CD8-positive, alpha-beta memory T cell (primary cell): Measurements from ENCODE around the gene CAMSAP1. TPM values are rescaled to one million over a fixed set of nuclear protein-coding genes. Genes with fewer than 3 reads are reported as not detected.

Experiments
- CTCF ChIA-PET: fragments of 350-600 bp; sonication (Branson Sonifier 250); formaldehyde crosslinking; loops from one replicate; lab custom pipeline; 2021; ENCODE audit warnings: antibody characterized with exemption; lab: Charles Lee
- POLR2A ChIA-PET: fragments of 350-600 bp; sonication (Branson Sonifier 250); formaldehyde crosslinking; loops from one replicate; lab custom pipeline; 2021; ENCODE audit warnings: antibody characterized with exemption; lab: Charles Lee
- DNase-seq, 5 donors: peaks; one replicate each; pipeline versions ENCODE4 v3.0.0 to v3.0.0-alpha.2; 2020 to 2022; ENCODE audit warnings: mixed read lengths in 1 of 5
- H3K27ac ChIP-seq: one replicate; pipeline ENCODE4 v1.7.0; 2013; ENCODE audit warnings: low read depth, mild to moderate bottlenecking, low read length, moderate library complexity
- H3K27me3 ChIP-seq: 2 replicates; pipeline ENCODE4 v1.7.0; 2013; ENCODE audit warnings: low read length, mild to moderate bottlenecking; ENCODE audit not compliant: insufficient read depth, poor library complexity, severe bottlenecking
- H3K36me3 ChIP-seq: 2 replicates; pipeline ENCODE4 v1.7.0; 2013; ENCODE audit warnings: mild to moderate bottlenecking, low read length, moderate library complexity; ENCODE audit not compliant: insufficient read depth
- H3K4me1 ChIP-seq: 2 replicates; pipeline ENCODE4 v1.7.0; 2013; ENCODE audit warnings: mild to moderate bottlenecking, low read length, moderate library complexity; ENCODE audit not compliant: insufficient read depth
- H3K4me3 ChIP-seq: 2 replicates; pipeline ENCODE4 v1.7.0; 2013; ENCODE audit warnings: mild to moderate bottlenecking, low read length
- H3K9me3 ChIP-seq: 2 replicates; pipeline ENCODE4 v1.7.0; 2013; ENCODE audit warnings: mild to moderate bottlenecking, low read length
- H3K27ac Mint-ChIP-seq, 8 donors: one replicate each; pipeline ENCODE4 v1.8.0; 2020 to 2021; ENCODE audit warnings: mixed read lengths in 8 of 8, mild to moderate bottlenecking in 6 of 8, inconsistent platforms in 3 of 8, moderate library complexity in 3 of 8
- H3K27me3 Mint-ChIP-seq, 2 donors: one replicate each; pipeline ENCODE4 v1.8.0; 2020 to 2021; ENCODE audit warnings: mixed read lengths in 2 of 2, mild to moderate bottlenecking in 1 of 2, moderate library complexity in 1 of 2
- H3K36me3 Mint-ChIP-seq, 3 donors: one replicate each; pipeline ENCODE4 v1.8.0; 2020 to 2021; ENCODE audit warnings: mixed read lengths in 3 of 3, inconsistent platforms in 1 of 3, mild to moderate bottlenecking in 1 of 3
- H3K4me1 Mint-ChIP-seq, 3 donors: one replicate each; pipeline ENCODE4 v1.8.0; 2020 to 2021; ENCODE audit warnings: mixed read lengths in 3 of 3, inconsistent platforms in 1 of 3, mild to moderate bottlenecking in 1 of 3
- H3K4me3 Mint-ChIP-seq, 7 donors: one replicate each; pipeline ENCODE4 v1.8.0; 2020 to 2021; ENCODE audit warnings: mixed read lengths in 7 of 7, mild to moderate bottlenecking in 6 of 7, moderate library complexity in 4 of 7, inconsistent platforms in 2 of 7
- H3K9me3 Mint-ChIP-seq, 5 donors: one replicate each; pipeline ENCODE4 v1.8.0; 2020 to 2022; ENCODE audit warnings: mixed read lengths in 5 of 5, mild to moderate bottlenecking in 3 of 5, moderate library complexity in 2 of 5, inconsistent platforms in 1 of 5
- polyA plus RNA-seq: library from polyadenylated mRNA; unstranded; fragments of 300-500 nt; fragmentation: Illumina TruSeq; gene quantifications from one replicate; pipeline ENCODE4 v1.2.3, GENCODE V29; 2021
- total RNA-seq, 2 experiments: library from RNA; stranded (reverse); gene quantifications; one replicate each; pipeline ENCODE4 v1.2.3, GENCODE V29; 2021

The CAMSAP1 gene
- total and polyA plus RNA-seq, 3 experiments from 2014 or later: 2.2 to 33.7 (median 30.4) TPM

DNA sequence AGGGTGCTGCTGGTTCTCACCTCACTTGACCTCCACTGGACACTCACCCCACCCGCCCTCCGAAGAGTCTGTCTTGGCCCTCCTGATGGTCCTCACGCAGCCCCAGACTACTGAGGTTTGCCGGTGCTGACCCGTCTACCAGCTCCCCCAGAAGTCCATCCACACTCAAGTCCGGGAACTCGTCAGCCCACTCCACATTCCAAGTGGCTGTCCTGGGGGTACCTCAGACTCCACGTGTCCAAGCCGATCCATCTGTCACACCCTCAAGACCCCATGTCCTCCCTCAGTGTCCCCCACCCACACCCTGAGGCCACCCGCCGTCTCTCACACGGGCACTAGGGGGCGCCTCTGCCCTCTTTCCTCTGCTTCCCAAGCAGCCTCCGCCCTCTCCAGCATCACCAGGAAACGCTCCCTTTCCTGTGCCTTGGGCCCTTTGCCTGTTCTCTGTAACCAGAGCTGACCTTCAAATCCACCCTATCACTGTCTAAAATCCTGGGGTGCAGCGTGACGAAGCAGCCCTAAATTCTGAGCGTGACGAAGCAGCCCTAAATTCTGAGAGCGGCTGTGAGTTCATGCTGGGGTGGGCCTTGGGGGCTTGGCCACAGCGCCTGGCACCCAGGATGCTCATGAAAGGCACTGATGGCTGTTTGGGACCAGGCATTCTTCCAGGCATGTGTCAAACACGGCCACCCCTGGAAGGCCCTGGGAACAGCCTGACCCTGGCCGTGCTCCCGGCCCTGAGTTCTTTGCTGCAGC, 109.7 kb downstream of the CAMSAP1 start:
- ChIA-PET POLR2A (no interaction called here), CTCF (no interaction called here)
- no peak for DNase-seq
- Mint-ChIP-seq H3K27ac (no peak overlapping the region), H3K27me3 (no peaks in the 10 kb centered on the region), H3K4me1 (peaks cover 0 to 2% (median 0%) of the 10 kb centered on the region in 3 donors), H3K9me3 (no peaks in the 10 kb centered on the region), H3K4me3 (no peak overlapping the region), H3K36me3 (no peaks in the 10 kb centered on the region)
- Histone ChIP-seq H3K27me3 (no peaks in the 10 kb centered on the region), H3K9me3 (no peaks in the 10 kb centered on the region), H3K36me3 (no peaks in the 10 kb centered on the region), H3K4me3 (no peak overlapping the region), H3K4me1 (no peaks in the 10 kb centered on the region), H3K27ac (no peak overlapping the region)

GRCh38 chr9:135796784-135797485, 110.4 kb downstream of the CAMSAP1 start:
- H3K9me3 Mint-ChIP-seq: no peaks in the 10 kb centered on the region
- no peak overlapping the region for H3K4me3 ChIP-seq
- no peak overlapping the region for H3K27ac Mint-ChIP-seq
- POLR2A ChIA-PET: no interaction called here
- CTCF ChIA-PET: no interaction called here
- no peaks in the 10 kb centered on the region for H3K27me3 Mint-ChIP-seq
- no peak for DNase-seq
- no peaks in the 10 kb centered on the region for H3K9me3 ChIP-seq
- no peaks in the 10 kb centered on the region for H3K36me3 Mint-ChIP-seq
- H3K4me3 Mint-ChIP-seq: no peak overlapping the region
- no peaks in the 10 kb centered on the region for H3K27me3 ChIP-seq
- no peaks in the 10 kb centered on the region for H3K4me1 ChIP-seq
- no peak overlapping the region for H3K27ac ChIP-seq
- peaks cover 0 to 2% (median 0%) of the 10 kb centered on the region in 3 donors for H3K4me1 Mint-ChIP-seq
- H3K36me3 ChIP-seq: no peaks in the 10 kb centered on the region

DNA sequence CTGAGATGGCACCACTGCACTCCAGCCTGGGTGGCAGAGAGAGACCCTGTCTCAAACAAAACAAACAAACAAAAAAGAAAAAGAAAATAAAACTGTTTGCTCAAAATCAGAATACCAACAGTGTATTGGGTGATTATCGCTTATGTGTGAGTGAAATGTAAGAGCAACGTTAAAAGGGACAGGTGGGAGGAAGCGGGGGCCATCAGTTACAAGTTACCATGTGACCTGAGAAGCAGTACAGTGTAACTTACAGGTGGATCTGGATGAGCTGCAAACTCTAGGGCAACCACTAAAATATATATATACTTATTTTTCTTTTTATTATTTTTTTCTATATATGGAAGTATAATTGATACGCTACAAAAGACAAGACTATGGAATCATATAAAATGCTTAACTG, 112.0 kb downstream of the CAMSAP1 start:
- no peak for DNase-seq
- no peaks in the 10 kb centered on the region for H3K27me3 Mint-ChIP-seq
- CTCF ChIA-PET: no interaction called here

GRCh38 chr9:135794361-135794885, 112.9 kb downstream of the CAMSAP1 start:
- no peak for DNase-seq
- Histone ChIP-seq H3K36me3 (no peaks in the 10 kb centered on the region), H3K4me3 (no peak overlapping the region), H3K27ac (no peak overlapping the region), H3K9me3 (no peaks in the 10 kb centered on the region), H3K4me1 (no peaks in the 10 kb centered on the region), H3K27me3 (no peaks in the 10 kb centered on the region)
- Mint-ChIP-seq H3K4me3 (no peak overlapping the region), H3K36me3 (no peaks in the 10 kb centered on the region), H3K27me3 (no peaks in the 10 kb centered on the region), H3K27ac (no peak overlapping the region), H3K9me3 (no peaks in the 10 kb centered on the region), H3K4me1 (peaks cover 0 to 2% (median 0%) of the 10 kb centered on the region in 3 donors)
- ChIA-PET POLR2A (no interaction called here), CTCF (no interaction called here)

More for the DNA sequence above, 112.0 kb downstream of the CAMSAP1 start:
- no peak overlapping the region for H3K4me3 Mint-ChIP-seq
- no peak overlapping the region for H3K27ac Mint-ChIP-seq
- POLR2A ChIA-PET: no interaction called here
- no peaks in the 10 kb centered on the region for H3K36me3 ChIP-seq
- no peaks in the 10 kb centered on the region for H3K9me3 ChIP-seq
- H3K4me3 ChIP-seq: no peak overlapping the region
- H3K4me1 ChIP-seq: no peaks in the 10 kb centered on the region
- no peaks in the 10 kb centered on the region for H3K36me3 Mint-ChIP-seq
- H3K27me3 ChIP-seq: no peaks in the 10 kb centered on the region
- no peak overlapping the region for H3K27ac ChIP-seq
- no peaks in the 10 kb centered on the region for H3K9me3 Mint-ChIP-seq
- H3K4me1 Mint-ChIP-seq: peaks cover 0 to 2% (median 0%) of the 10 kb centered on the region in 3 donors

DNA sequence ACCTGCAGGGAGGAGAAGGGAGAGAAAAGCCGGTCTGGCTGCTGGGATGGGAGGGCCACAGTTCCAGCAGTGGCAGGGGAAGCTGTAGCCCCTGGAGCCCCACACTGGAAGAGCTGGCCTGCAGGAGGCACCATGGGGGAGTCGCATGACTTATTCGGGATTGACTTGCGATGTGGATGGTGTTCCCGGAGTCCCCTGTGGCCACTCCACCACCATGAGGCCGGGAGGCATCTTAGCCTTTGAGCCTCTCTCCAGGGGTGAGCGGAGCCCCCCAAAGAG, 113.3 kb downstream of the CAMSAP1 start:
- H3K4me3 Mint-ChIP-seq: no peak overlapping the region
- DNase-seq: no peak
- Histone ChIP-seq H3K4me1 (no peaks in the 10 kb centered on the region), H3K27ac (no peak overlapping the region), H3K27me3 (no peaks in the 10 kb centered on the region), H3K36me3 (no peaks in the 10 kb centered on the region), H3K9me3 (no peaks in the 10 kb centered on the region), H3K4me3 (no peak overlapping the region)
- H3K27me3 Mint-ChIP-seq: no peaks in the 10 kb centered on the region
- H3K36me3 Mint-ChIP-seq: no peaks in the 10 kb centered on the region
- no peak overlapping the region for H3K27ac Mint-ChIP-seq
- CTCF ChIA-PET: no interaction called here
- POLR2A ChIA-PET: no interaction called here
- H3K9me3 Mint-ChIP-seq: no peaks in the 10 kb centered on the region
- no peaks in the 10 kb centered on the region for H3K4me1 Mint-ChIP-seq

DNA sequence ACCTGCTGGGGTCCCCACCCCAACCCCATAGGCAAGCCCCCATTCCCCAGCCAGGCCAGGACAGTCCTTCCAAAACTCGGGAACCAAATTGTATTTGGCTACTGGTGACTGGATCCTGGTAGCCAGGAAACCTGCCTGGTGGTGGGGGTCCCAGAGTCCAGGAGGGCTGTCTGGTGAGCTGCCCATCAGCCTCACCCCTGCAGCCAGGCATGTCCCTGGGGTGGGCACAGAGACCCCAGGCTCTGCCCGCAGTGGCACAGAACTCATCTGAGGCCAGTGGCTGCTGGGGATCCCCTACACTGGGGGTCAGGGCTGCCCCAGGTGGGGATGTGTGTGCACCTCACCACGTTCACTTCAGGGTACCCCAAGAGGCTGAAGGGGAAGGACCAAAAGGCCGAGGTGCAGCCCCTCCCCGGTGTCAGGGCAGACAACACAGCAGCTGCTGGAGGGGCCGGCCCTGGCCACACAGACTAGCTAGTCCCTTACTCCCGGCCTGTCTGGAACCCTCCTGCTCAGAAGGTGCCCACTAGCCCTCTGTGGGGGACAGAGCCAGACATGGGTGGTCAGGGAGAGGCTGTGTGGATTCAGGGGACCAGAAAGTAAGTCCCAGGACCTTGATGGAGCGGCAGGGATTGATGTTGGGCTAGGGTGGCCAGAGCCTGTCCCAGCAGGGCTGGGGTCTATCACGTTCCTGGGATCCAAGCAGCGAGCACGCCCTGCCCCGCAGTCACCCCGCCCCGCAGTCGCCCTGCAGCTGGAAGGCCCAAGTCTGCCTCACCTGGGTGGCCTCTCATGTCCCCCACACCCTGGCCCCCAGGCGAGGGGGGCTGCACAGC, 113.9 kb downstream of the CAMSAP1 start:
- Mint-ChIP-seq H3K27me3 (no peaks in the 10 kb centered on the region), H3K4me1 (no peaks in the 10 kb centered on the region), H3K36me3 (no peaks in the 10 kb centered on the region), H3K27ac (no peak overlapping the region), H3K4me3 (no peak overlapping the region), H3K9me3 (no peaks in the 10 kb centered on the region)
- Histone ChIP-seq H3K9me3 (no peaks in the 10 kb centered on the region), H3K4me1 (no peaks in the 10 kb centered on the region), H3K36me3 (no peaks in the 10 kb centered on the region), H3K27ac (no peak overlapping the region), H3K4me3 (no peak overlapping the region), H3K27me3 (no peaks in the 10 kb centered on the region)
- ChIA-PET POLR2A (no interaction called here), CTCF (no interaction called here)
- DNase-seq: no peak

DNA sequence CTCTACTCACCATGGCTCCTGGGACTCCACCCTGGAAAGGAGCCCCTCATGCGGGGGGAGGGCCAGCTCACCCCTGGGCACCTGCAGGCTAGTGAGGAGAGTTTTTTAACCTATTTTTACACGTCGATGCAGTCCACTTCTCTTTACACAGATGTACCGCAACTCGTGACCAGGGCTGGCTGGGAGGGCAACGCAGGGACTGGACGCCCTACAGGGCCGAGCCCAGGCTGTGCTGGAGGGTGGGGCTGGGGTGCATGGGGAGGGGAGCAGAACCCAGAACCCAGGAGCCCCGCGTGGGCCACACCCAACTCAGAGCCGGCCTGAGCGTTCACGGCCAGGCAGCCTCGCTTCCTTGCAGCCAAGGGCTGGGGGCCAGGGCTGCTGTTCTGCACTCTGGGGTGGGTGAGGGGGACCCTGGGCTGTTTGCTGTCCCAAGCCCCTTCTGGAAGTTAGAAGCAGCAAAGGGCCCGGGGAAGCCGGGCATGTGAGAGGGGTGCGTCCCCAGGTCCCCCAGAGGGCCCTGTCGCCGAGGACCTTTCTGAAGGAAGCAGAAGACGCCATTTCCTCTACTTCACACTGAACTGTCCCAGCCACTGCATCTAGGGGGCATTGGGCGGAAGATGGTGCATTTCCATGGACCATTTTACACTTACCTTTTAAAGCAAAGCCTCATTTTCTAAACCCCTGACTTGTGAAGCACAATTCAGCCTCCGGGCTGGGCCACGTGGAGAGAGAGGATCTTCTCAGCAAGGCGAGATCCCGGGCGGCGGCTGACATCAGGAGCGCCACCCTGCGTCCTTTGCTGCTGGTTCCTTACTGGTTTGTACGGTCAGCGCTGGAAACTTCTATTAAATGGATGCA, 114.8 kb downstream of the CAMSAP1 start:
- H3K4me3 ChIP-seq: no peak overlapping the region
- no peak overlapping the region for H3K27ac ChIP-seq
- no peaks in the 10 kb centered on the region for H3K4me1 ChIP-seq
- Mint-ChIP-seq H3K4me1 (no peaks in the 10 kb centered on the region), H3K27me3 (peaks cover 0 to 3% of the 10 kb centered on the region in 2 donors), H3K27ac (no peak overlapping the region), H3K36me3 (no peaks in the 10 kb centered on the region), H3K9me3 (no peaks in the 10 kb centered on the region), H3K4me3 (no peak overlapping the region)
- no peaks in the 10 kb centered on the region for H3K9me3 ChIP-seq
- POLR2A ChIA-PET: no interaction called here
- CTCF ChIA-PET: no interaction called here
- no peak for DNase-seq
- H3K27me3 ChIP-seq: no peaks in the 10 kb centered on the region
- H3K36me3 ChIP-seq: no peaks in the 10 kb centered on the region
